NT2/D1 (cell line): ENCODE results near the gene AOAH.

ENCODE experiments used
- SUZ12 ChIP-seq: IDR thresholded peaks from 2 replicates; pipeline ENCODE4 v1.6.1; 2011; ENCODE audit not compliant: insufficient read length, insufficient read depth; ENCODE audit errors: extremely low read depth
- YY1 ChIP-seq: IDR thresholded peaks from 2 replicates; pipeline ENCODE4 v1.6.1; 2011; ENCODE audit not compliant: insufficient read length, insufficient read depth
- ZNF274 ChIP-seq: IDR thresholded peaks from 2 replicates; pipeline ENCODE4 v1.6.1; 2011; ENCODE audit warnings: mild to moderate bottlenecking, low read depth, low read length

DNA sequence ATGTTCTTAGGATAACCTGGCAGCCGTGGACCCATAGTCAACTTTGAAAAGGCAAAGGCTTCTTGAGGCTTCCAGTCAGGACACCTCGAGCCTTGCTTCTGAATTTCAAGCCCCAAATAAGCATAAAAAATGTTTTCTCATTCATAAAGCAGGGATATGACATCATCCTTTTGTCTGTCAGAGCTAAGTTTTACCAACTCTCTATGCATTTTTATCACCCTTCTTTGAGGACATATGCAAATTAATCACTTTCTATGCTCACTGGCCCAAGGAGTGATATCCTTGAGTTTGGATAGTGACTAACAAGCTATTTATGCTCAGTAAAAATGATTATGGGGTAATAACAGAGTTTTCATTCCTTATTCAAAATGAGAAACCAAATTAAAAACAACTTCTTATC lies 175.3 kb downstream of the AOAH start:
- TF ChIP-seq SUZ12 (no peak), YY1 (no peak), ZNF274 (no peak)
